ENCODE results near the gene SLC38A3.

Gene SLC38A3

GRCh38 chr3:50212502-50212901 is 7.4 kb downstream of the SLC38A3 start:
- TF ChIP-seq MAX (IDR thresholded peaks at IDR 0.05) (no peak), TAF1 (IDR thresholded peaks at IDR 0.05; ENCODE audit: low read depth) (no peak), REST (IDR thresholded peaks at IDR 0.05; ENCODE audit: low read depth) (no peak), RAD21 (IDR thresholded peaks at IDR 0.05; ENCODE audit: low read depth) (no peak), ZBTB7A (IDR thresholded peaks at IDR 0.05; ENCODE audit: low read depth) (no peak), EGR1 (IDR thresholded peaks at IDR 0.05) (no peak), CREB1 (IDR thresholded peaks at IDR 0.05; ENCODE audit: low read depth) (no peak), YY1 (IDR thresholded peaks at IDR 0.05; ENCODE audit: low read depth) (no peak), NFIC (IDR thresholded peaks at IDR 0.05) (no peak), USF1 (IDR thresholded peaks at IDR 0.05) (no peak), EP300 (IDR thresholded peaks at IDR 0.05; ENCODE audit: borderline replicate concordance) (no peak), TEAD4 (IDR thresholded peaks at IDR 0.05) (no peak), TCF12 (IDR thresholded peaks at IDR 0.05; ENCODE audit: low read depth) (no peak), FOXM1 (IDR thresholded peaks at IDR 0.05; ENCODE audit: borderline replicate concordance, low read depth) (no peak), CEBPB (IDR thresholded peaks at IDR 0.05) (no peak)

- TF ChIP-seq USF1 (IDR thresholded peaks at IDR 0.05) = no peak
- TF ChIP-seq CEBPB (IDR thresholded peaks at IDR 0.05) = no peak
- no peak for TF ChIP-seq EP300 (IDR thresholded peaks at IDR 0.05; ENCODE audit: borderline replicate concordance)
- TF ChIP-seq MAX (IDR thresholded peaks at IDR 0.05) = no peak
- no peak for TF ChIP-seq TEAD4 (IDR thresholded peaks at IDR 0.05)
- no peak for TF ChIP-seq RAD21 (IDR thresholded peaks at IDR 0.05; ENCODE audit: low read depth)
- no peak for TF ChIP-seq CREB1 (IDR thresholded peaks at IDR 0.05; ENCODE audit: low read depth)
- no peak for TF ChIP-seq EGR1 (IDR thresholded peaks at IDR 0.05)
- no peak for TF ChIP-seq ZBTB7A (IDR thresholded peaks at IDR 0.05; ENCODE audit: low read depth)
Measured at GRCh38 chr3:50212971-50213370, 7.9 kb downstream of the SLC38A3 start.

GRCh38 chr3:50213373-50213772 is 8.3 kb downstream of the SLC38A3 start:
- no peak for TF ChIP-seq YY1 (IDR thresholded peaks at IDR 0.05; ENCODE audit: low read depth)
- TF ChIP-seq RAD21 (IDR thresholded peaks at IDR 0.05; ENCODE audit: low read depth) = no peak
- TF ChIP-seq EGR1 (IDR thresholded peaks at IDR 0.05) = no peak
- no peak for TF ChIP-seq USF1 (IDR thresholded peaks at IDR 0.05)
- TF ChIP-seq REST (IDR thresholded peaks at IDR 0.05; ENCODE audit: low read depth) = no peak
- TF ChIP-seq FOXM1 (IDR thresholded peaks at IDR 0.05; ENCODE audit: borderline replicate concordance, low read depth) = no peak
- no peak for TF ChIP-seq TEAD4 (IDR thresholded peaks at IDR 0.05)
- no peak for TF ChIP-seq ZBTB7A (IDR thresholded peaks at IDR 0.05; ENCODE audit: low read depth)
- TF ChIP-seq MAX (IDR thresholded peaks at IDR 0.05) = no peak
- TF ChIP-seq EP300 (IDR thresholded peaks at IDR 0.05; ENCODE audit: borderline replicate concordance) = no peak
- TF ChIP-seq CREB1 (IDR thresholded peaks at IDR 0.05; ENCODE audit: low read depth) = no peak
- no peak for TF ChIP-seq TCF12 (IDR thresholded peaks at IDR 0.05; ENCODE audit: low read depth)
- no peak for TF ChIP-seq CEBPB (IDR thresholded peaks at IDR 0.05)
- no peak for TF ChIP-seq NFIC (IDR thresholded peaks at IDR 0.05)
- no peak for TF ChIP-seq TAF1 (IDR thresholded peaks at IDR 0.05; ENCODE audit: low read depth)

GRCh38 chr3:50214824-50215223 is 9.8 kb downstream of the SLC38A3 start:
- no peak for TF ChIP-seq USF1 (IDR thresholded peaks at IDR 0.05)
- TF ChIP-seq TCF12 (IDR thresholded peaks at IDR 0.05; ENCODE audit: low read depth) = no peak
- TF ChIP-seq YY1 (IDR thresholded peaks at IDR 0.05; ENCODE audit: low read depth) = no peak
- no peak for TF ChIP-seq RAD21 (IDR thresholded peaks at IDR 0.05; ENCODE audit: low read depth)
- TF ChIP-seq CEBPB (IDR thresholded peaks at IDR 0.05) = no peak
- TF ChIP-seq REST (IDR thresholded peaks at IDR 0.05; ENCODE audit: low read depth) = no peak
- no peak for TF ChIP-seq ZBTB7A (IDR thresholded peaks at IDR 0.05; ENCODE audit: low read depth)
- TF ChIP-seq EGR1 (IDR thresholded peaks at IDR 0.05) = no peak
- TF ChIP-seq TEAD4 (IDR thresholded peaks at IDR 0.05) = no peak
- no peak for TF ChIP-seq EP300 (IDR thresholded peaks at IDR 0.05; ENCODE audit: borderline replicate concordance)
- TF ChIP-seq FOXM1 (IDR thresholded peaks at IDR 0.05; ENCODE audit: borderline replicate concordance, low read depth) = no peak
- no peak for TF ChIP-seq CREB1 (IDR thresholded peaks at IDR 0.05; ENCODE audit: low read depth)
- TF ChIP-seq NFIC (IDR thresholded peaks at IDR 0.05) = no peak
- no peak for TF ChIP-seq MAX (IDR thresholded peaks at IDR 0.05)
- no peak for TF ChIP-seq TAF1 (IDR thresholded peaks at IDR 0.05; ENCODE audit: low read depth)
